HG03521 (cell line): Measurements from ENCODE around the gene PNPLA3.

ENCODE experiments used
- ATAC-seq: cut with Tn5 transposase; IDR thresholded peaks from one replicate; pipeline ENCODE4 v1.9.1; 2021; ENCODE audit warnings: mild to moderate bottlenecking, moderate library complexity; ENCODE audit not compliant: unreplicated experiment

Gene PNPLA3

DNA sequence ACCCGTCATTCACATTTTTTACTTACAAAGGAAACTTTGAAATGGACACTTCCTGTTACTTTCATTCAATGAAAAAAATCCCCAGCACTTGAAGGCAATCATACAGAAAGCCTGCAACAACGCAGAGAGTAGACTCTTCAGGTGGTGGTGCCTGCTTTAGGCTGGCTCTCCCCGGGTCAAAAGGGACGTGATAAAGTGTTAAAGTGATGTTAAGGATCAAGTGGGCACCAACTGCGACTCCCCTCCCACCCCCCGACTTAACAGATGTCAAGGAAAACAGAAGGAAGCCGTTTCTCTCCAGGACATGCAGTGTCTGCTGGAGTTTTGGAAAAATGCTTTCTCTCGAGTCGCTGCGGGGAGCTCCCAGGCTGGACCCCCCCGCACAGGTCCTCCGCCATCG is 414 bp upstream of the PNPLA3 start:
- no peak for ATAC-seq

DNA sequence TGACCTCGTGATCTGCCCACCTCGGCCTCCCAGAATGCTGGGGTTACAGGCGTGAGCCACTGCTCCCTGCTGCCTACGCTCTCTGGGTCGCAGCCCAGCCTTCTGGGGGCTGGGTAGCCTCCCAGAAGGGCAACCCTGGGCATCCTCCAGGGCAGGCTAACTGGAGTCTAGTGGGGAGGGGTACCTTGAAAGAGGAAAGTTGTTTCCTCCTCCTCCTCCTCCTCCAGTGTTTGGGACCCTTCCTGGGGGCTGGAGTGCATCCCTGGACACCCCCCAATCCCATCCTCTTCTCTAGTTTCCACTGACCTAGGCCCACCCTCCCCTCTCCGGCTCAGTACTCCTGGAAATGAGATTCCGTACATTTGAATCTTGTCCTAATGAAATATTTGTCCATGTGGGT is 1.3 kb downstream of the PNPLA3 start:
- ATAC-seq = no peak

- no peak for ATAC-seq
Observed at GRCh38 chr22:43925433-43926348, 2.1 kb downstream of the PNPLA3 start.

- ATAC-seq = no peak
Observed at GRCh38 chr22:43926349-43926710, 2.7 kb downstream of the PNPLA3 start.

DNA sequence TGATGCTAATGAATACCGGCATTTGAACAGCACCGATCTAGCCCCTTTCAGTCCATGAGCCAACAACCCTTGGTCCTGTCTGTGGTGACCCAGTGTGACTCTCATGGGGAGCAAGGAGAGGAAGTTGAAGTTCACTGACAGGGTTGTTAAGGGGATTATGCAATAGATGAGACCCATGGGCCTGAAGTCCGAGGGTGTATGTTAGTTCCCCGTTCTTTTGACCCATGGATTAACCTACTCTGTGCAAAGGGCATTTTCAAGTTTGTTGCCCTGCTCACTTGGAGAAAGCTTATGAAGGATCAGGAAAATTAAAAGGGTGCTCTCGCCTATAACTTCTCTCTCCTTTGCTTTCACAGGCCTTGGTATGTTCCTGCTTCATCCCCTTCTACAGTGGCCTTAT is 4.9 kb downstream of the PNPLA3 start:
- no peak for ATAC-seq

- no peak for ATAC-seq
Observed at GRCh38 chr22:43928908-43929307, 5.3 kb downstream of the PNPLA3 start.

DNA sequence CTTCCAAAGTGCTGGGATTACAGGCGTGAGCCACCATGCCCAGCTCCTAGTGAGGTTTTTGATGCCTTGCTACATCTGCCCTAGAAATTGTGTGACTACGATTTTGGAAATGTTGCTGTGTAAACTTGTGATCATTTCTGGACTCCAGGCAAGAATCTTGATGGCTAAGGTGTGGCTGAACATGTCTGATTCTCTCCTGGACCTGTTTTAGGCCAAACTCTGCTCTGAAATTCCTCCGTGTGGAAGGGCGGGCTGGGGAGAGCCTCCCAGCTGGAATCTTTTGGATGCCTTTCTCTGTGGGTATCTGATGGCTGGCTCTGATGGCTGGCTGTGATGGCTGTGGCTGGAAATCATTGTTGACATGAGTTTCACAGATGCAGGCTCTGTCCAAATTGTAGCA is 8.2 kb downstream of the PNPLA3 start:
- ATAC-seq = no peak

- no peak for ATAC-seq
Observed at GRCh38 chr22:43941449-43941848, 17.8 kb downstream of the PNPLA3 start.

DNA sequence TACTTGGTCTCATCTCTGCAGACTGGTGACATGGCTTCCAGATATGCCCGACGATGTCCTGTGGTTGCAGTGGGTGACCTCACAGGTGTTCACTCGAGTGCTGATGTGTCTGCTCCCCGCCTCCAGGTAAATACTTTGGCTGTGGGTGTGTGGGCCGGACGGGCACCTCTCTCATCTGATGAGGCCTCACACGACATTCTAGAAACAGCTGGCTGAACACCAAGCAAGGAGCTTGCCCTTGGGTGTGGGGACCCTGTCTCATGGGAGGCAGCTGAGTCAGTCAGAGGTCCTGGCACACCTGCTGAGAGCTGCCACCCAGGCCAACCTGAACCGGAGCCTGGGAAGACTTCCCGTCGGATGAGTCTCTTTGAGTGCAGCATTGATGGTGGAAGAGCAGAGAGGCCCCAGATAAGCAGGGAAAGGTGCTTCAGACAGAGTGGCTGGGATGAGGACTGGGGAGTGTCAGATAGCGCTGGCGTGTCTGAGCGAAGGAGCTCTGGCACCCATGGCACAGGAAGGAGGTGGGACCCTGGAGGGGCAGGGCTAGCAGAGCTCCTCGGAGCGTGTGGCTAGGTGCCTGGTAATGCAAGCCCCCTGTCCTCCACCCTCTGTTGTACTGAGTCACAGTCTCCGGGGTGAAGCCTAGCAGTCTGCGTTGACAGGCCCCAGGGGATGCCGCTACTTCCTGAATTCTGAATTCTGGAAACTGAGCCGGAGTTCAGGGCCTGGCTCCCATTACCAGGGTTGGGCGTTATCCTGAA is 21.2 kb downstream of the PNPLA3 start:
- no peak for ATAC-seq

- no peak for ATAC-seq
Observed at GRCh38 chr22:43945632-43946383, 22.2 kb downstream of the PNPLA3 start.

- ATAC-seq = no peak
Observed at GRCh38 chr22:43946384-43946667, 22.7 kb downstream of the PNPLA3 start.

GRCh38 chr22:43948836-43949406 is 25.3 kb downstream of the PNPLA3 start:
- no peak for ATAC-seq

- no peak for ATAC-seq
Observed at GRCh38 chr22:43951391-43951790, 27.8 kb downstream of the PNPLA3 start.

DNA sequence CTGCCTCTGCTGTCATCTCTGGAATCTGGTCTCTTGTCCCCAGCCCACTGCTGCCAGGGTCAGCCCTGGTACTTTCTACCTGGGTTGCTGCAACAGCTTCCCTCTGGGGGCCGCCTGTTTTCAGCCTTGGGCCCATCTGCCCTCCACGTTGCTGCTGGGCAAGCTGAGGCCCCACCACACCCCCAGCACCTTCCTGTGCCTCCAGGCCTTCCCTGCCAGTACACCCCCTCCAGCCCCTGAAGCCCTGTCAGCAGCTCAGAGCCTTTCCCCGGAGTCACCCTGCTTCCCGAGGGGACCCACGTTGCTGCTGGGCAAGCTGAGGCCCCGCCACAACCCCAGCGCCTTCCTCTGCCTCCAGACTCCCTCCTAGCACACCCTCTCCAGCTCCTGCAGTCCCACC is 28.4 kb downstream of the PNPLA3 start:
- ATAC-seq = no peak

GRCh38 chr22:43953988-43954785 is 30.6 kb downstream of the PNPLA3 start:
- no peak for ATAC-seq

GRCh38 chr22:43955040-43955882 is 31.7 kb downstream of the PNPLA3 start, which contains the start of gene SAMM50:
Gene SAMM50 (plus strand): TSS chr22:43955442. CDS start chr22:43955578, 136 bp downstream.
- peak; percentile 90 for ATAC-seq

- ATAC-seq = no peak
Observed at GRCh38 chr22:43955883-43956782, 32.5 kb downstream of the PNPLA3 start.

DNA sequence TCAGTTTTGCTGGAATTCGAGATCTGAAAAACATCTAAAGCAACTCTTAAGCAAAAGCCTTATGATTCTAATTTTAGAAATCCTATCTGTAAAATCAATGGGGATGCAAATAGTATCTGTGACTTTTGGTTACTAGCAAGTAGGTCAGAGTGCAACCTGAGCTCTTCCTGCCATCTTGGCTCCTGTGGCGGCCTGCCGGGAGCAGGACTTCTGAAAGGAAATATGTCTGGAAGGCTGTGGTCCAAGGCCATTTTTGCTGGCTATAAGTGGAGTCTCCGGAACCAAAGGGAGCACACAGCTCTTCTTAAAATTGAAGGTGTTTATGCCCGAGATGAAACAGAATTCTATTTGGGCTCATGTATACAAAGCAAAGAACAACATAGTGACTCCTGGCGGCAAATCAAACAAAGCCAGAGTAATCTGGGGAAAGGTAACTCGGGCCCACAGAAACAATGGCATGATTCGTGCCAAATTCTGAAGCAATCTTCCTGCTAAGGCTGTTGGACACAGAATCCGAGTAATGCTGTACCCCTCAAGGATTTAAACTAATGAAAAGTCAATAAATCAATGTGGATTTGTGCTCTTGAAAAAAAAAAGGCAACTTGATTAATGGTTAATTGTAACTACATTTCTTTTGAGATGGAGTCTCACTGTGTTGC is 33.3 kb downstream of the PNPLA3 start:
- no peak for ATAC-seq
